Lower leg skin (tissue), 3 donors: ENCODE data around the gene CAMKK2.

Experiments
- POLR2A ChIP-seq, 2 donors: fragments of 450-650 bp; IDR thresholded peaks; one replicate each; pipeline ENCODE4 v1.6.1; 2016 to 2017; ENCODE audit warnings: antibody characterized with exemption in 2 of 2, mild to moderate bottlenecking in 1 of 2, moderate library complexity in 1 of 2
- TF ChIP-seq, protein P1 (sequence below), 3 donors: fragments of 450-650 bp; IDR thresholded peaks; one replicate each; pipeline ENCODE4 v1.5.1; 2016; ENCODE audit warnings: antibody characterized with exemption in 3 of 3, mild to moderate bottlenecking in 3 of 3, moderate library complexity in 2 of 3

DNA sequence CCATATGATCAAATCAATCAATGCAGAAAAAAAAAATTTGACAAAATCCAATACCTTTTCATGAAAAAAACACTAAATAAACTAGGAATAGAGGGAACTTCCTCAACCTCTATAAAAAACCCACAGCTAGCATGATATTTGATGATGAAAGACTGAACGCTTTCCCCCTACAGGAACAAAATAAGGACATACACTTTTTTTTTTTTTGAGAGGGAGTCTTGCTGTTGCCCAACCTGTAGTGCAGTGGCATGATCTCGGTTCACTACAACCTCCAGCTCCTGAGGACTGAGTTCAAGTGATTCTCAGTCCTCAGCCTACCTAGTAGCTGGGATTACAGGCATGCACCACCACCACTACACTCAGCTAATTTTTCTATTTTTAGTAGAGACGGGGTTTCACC lies 17.9 kb upstream of the CAMKK2 start:
- TF ChIP-seq, protein P1, sequence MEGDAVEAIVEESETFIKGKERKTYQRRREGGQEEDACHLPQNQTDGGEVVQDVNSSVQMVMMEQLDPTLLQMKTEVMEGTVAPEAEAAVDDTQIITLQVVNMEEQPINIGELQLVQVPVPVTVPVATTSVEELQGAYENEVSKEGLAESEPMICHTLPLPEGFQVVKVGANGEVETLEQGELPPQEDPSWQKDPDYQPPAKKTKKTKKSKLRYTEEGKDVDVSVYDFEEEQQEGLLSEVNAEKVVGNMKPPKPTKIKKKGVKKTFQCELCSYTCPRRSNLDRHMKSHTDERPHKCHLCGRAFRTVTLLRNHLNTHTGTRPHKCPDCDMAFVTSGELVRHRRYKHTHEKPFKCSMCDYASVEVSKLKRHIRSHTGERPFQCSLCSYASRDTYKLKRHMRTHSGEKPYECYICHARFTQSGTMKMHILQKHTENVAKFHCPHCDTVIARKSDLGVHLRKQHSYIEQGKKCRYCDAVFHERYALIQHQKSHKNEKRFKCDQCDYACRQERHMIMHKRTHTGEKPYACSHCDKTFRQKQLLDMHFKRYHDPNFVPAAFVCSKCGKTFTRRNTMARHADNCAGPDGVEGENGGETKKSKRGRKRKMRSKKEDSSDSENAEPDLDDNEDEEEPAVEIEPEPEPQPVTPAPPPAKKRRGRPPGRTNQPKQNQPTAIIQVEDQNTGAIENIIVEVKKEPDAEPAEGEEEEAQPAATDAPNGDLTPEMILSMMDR (IDR thresholded peaks at IDR 0.05): no peak
- no peak for TF ChIP-seq POLR2A (IDR thresholded peaks at IDR 0.05)
